Stomach (tissue), 9 donors: ENCODE data around the gene C1QTNF6. TPM values are rescaled to one million over a fixed set of nuclear protein-coding genes. Genes with fewer than 3 reads are reported as not detected.

Experiments used
- DNase-seq, 2 donors: peaks; one replicate each; pipeline versions ENCODE4 v3.0.0 to v3.0.0-alpha.2; 2013 to 2019
- H3K27ac ChIP-seq, 5 donors: fragments of 200-600 bp in 4 of 5; sonication (generic) in 4 of 5; one replicate each; pipeline ENCODE4 v1.5.1; 2013 to 2019; ENCODE audit warnings: mild to moderate bottlenecking in 1 of 5, moderate library complexity in 1 of 5
- H3K27me3 ChIP-seq, 3 donors: fragments of 200-600 bp; sonication (generic); one replicate each; pipeline ENCODE4 v1.5.1; 2017 to 2019; ENCODE audit warnings: mixed run types in 1 of 3
- H3K36me3 ChIP-seq, 4 donors: fragments of 200-600 bp; sonication (generic); 1 replicate in 3 of 4; 2 replicates in 1 of 4; pipeline ENCODE4 v1.5.1; 2016 to 2019
- H3K4me1 ChIP-seq, 4 donors: fragments of 200-600 bp; sonication (generic); one replicate each; pipeline ENCODE4 v1.5.1; 2016 to 2019
- H3K4me3 ChIP-seq, 4 donors: fragments of 200-600 bp; sonication (generic) in 3 of 4; one replicate each; pipeline ENCODE4 v1.5.1; 2016 to 2019; ENCODE audit warnings: mild to moderate bottlenecking in 1 of 4
- H3K9me3 ChIP-seq, 4 donors: fragments of 200-600 bp; sonication (generic); one replicate each; pipeline ENCODE4 v1.5.1; 2016 to 2019
- EP300 ChIP-seq: sonication (generic); formaldehyde crosslinking; IDR thresholded peaks from one replicate; pipeline ENCODE4 v1.6.1; 2017; ENCODE audit warnings: antibody characterized with exemption
- POLR2A ChIP-seq, 4 donors: fragments of 450-650 bp; IDR thresholded peaks; one replicate each; pipeline ENCODE4 v1.6.1; 2016; ENCODE audit warnings: antibody characterized with exemption in 4 of 4, control low read depth in 2 of 4, mild to moderate bottlenecking in 1 of 4, moderate library complexity in 1 of 4
- POLR2AphosphoS5 ChIP-seq, 3 donors: sonication (generic); formaldehyde crosslinking; IDR thresholded peaks; one replicate each; pipeline ENCODE4 v1.6.1; 2016; ENCODE audit warnings: antibody characterized with exemption in 3 of 3
- WGBS, 5 donors: extraction: QIAGEN DNeasy Blood & Tissue Kit in 3 of 5; methylation state at CpG; one replicate each; pipeline versions ENCODE4 v1.1.5 to v1.1.7; 2013 to 2018; 5-methylcytosine and 5-hydroxymethylcytosine counted together
- intact Hi-C: fragments of 100-400 bp; cut with DNase I; formaldehyde crosslinking; loops from one replicate; pipeline ENCODE4 v1.15.1; 2023; ENCODE audit warnings: low total_unique reads
- polyA plus RNA-seq, 3 donors: library from polyadenylated mRNA; stranded (reverse); fragments of 200-250 nt; gene quantifications; one replicate each; pipeline ENCODE4 v1.2.3, GENCODE V29; 2013
- total RNA-seq, 5 donors: library from RNA; depleted of rRNA; stranded (reverse); fragments of >200 nt; gene quantifications; one replicate each; pipeline versions ENCODE4 v1.1.0 to v1.2.3, GENCODE V29; 2014 to 2016
- TF ChIP-seq, protein P1 (sequence below), 7 experiments: fragments of 450-650 bp in 4 of 7; fragments of 200-600 bp in 3 of 7; sonication (generic) in 3 of 7; IDR thresholded peaks; one replicate each; pipeline ENCODE4 v1.5.1; 2016 to 2019; ENCODE audit warnings: antibody characterized with exemption in 7 of 7, control low read depth in 2 of 7, mild to moderate bottlenecking in 1 of 7
- donor health status: healthy with polysubstance abuse.
- donor health status: Bipolar disorder and iron deficiency.
- donor health status: healthy.

Gene C1QTNF6
- total and polyA plus RNA-seq, 8 donors, result 0.45 to 10.4 (median 4.0) TPM; not detected in 1

DNA sequence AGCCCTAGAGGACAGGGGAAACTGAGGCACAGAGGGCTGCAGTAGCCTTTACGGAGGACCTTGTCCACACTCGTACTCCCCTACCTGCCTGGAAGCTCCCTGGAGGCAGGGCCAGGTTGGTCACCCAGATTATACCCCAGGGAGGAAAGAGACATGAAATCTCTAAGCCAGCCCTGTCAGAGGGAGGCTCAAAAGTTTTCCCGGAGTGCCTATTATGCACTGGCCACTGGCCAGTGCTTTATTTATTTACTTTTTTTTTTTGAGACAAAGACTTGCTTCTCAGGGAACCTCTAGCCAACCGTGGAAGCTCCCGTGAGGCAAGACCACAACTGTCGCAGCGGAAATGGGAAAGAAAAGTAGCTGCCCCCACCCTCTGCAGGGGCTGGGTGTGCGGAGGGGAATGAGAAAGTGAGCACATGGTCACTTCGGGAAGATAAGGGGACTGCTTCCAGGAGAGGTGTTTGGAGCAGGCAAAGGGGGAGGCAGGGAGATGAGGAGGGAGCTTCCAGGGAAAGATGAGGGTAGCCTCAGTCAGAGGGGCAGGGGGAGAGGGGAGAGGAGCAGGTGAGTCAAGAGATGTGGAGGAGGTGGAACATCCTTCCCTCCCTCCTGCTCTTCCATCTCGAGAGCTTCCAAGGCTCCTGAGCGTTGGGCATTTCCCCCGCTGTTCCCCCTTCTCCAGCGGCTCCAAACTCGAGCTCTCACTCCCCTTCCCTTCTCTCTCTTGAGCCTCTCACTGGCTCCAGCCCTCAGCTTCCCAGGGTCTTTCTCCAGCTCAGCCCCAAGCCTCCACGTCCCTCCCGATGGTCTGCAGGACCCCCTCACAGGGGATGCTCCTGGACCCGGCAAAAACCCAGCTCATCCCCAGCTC, 42.6 kb downstream of the C1QTNF6 start:
- Histone ChIP-seq H3K4me3 (no peak overlapping the region), H3K36me3 (no peaks in the 10 kb centered on the region), H3K27ac (no peak overlapping the region), H3K27me3 (peaks cover 0 to 57% (median 4%) of the 10 kb centered on the region in 3 donors), H3K4me1 (peaks cover 0 to 10% (median 4%) of the 10 kb centered on the region in 4 donors), H3K9me3 (no peaks in the 10 kb centered on the region)
- TF ChIP-seq POLR2AphosphoS5 (IDR thresholded peaks at IDR 0.05), result no peak
- no peak for TF ChIP-seq EP300
- TF ChIP-seq, protein P1, sequence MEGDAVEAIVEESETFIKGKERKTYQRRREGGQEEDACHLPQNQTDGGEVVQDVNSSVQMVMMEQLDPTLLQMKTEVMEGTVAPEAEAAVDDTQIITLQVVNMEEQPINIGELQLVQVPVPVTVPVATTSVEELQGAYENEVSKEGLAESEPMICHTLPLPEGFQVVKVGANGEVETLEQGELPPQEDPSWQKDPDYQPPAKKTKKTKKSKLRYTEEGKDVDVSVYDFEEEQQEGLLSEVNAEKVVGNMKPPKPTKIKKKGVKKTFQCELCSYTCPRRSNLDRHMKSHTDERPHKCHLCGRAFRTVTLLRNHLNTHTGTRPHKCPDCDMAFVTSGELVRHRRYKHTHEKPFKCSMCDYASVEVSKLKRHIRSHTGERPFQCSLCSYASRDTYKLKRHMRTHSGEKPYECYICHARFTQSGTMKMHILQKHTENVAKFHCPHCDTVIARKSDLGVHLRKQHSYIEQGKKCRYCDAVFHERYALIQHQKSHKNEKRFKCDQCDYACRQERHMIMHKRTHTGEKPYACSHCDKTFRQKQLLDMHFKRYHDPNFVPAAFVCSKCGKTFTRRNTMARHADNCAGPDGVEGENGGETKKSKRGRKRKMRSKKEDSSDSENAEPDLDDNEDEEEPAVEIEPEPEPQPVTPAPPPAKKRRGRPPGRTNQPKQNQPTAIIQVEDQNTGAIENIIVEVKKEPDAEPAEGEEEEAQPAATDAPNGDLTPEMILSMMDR (IDR thresholded peaks at IDR 0.05), result no peak
- no peak for TF ChIP-seq POLR2A (IDR thresholded peaks at IDR 0.05)
- peak in 1 of 2 donors; percentile 31 for DNase-seq
- intact Hi-C loops, result no loop called here
- 26 to 32% (median 30%) methylated on average over 17 of the region's 17 CpGs for WGBS, 5 donors

DNA sequence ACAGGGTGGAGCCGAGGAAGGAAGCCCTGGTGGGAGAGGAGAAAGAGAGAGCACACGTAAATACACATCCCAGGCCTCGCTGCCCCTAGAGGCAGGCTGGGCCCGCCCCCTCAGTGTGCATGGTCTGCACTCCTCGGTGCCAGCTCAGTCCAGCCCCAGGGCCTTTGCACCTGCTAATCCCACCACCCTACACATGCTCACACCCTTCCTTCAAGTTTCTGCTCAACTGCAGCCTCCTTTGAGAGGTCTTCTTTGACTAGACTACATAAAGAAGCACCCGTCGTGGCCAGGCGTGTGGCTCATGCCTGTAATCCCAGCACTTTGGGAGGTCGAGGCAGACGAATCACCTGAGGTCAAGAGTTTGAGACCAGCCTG, 43.9 kb downstream of the C1QTNF6 start:
- TF ChIP-seq, protein P1 (IDR thresholded peaks at IDR 0.05), result no peak
- TF ChIP-seq POLR2AphosphoS5 (IDR thresholded peaks at IDR 0.05) (no peak), EP300 (no peak), POLR2A (IDR thresholded peaks at IDR 0.05) (no peak)
- 81 to 90% (median 87%) methylated on average over 10 of the region's 10 CpGs for WGBS, 5 donors
- H3K36me3 ChIP-seq, result no peaks in the 10 kb centered on the region
- intact Hi-C loops, result no loop called here
- peaks cover 0 to 51% (median 4%) of the 10 kb centered on the region in 3 donors for H3K27me3 ChIP-seq
- no peak overlapping the region for H3K4me3 ChIP-seq
- no peak for DNase-seq
- no peaks in the 10 kb centered on the region for H3K9me3 ChIP-seq
- H3K27ac ChIP-seq, result no peak overlapping the region
- peaks cover 0 to 10% (median 4%) of the 10 kb centered on the region in 4 donors for H3K4me1 ChIP-seq

- TF ChIP-seq, protein P1 (IDR thresholded peaks at IDR 0.05), result no peak
- no peak for TF ChIP-seq POLR2AphosphoS5 (IDR thresholded peaks at IDR 0.05)
- TF ChIP-seq EP300, result no peak
- TF ChIP-seq POLR2A (IDR thresholded peaks at IDR 0.05), result no peak
- 65 to 70% (median 68%) methylated on average over 5 to 6 of the region's 6 CpGs; no CpG with 5 or more reads in 1 of the 5 donors for WGBS, 5 donors
- Histone ChIP-seq H3K36me3 (no peaks in the 10 kb centered on the region), H3K4me3 (no peak overlapping the region), H3K27ac (no peak overlapping the region), H3K27me3 (peaks cover 0 to 39% (median 0%) of the 10 kb centered on the region in 3 donors), H3K4me1 (peaks cover 0 to 10% (median 4%) of the 10 kb centered on the region in 4 donors), H3K9me3 (no peaks in the 10 kb centered on the region)
- intact Hi-C loops, result no loop called here
- DNase-seq, result no peak
Measured at GRCh38 chr22:37141971-37142370, 46.1 kb downstream of the C1QTNF6 start.

DNA sequence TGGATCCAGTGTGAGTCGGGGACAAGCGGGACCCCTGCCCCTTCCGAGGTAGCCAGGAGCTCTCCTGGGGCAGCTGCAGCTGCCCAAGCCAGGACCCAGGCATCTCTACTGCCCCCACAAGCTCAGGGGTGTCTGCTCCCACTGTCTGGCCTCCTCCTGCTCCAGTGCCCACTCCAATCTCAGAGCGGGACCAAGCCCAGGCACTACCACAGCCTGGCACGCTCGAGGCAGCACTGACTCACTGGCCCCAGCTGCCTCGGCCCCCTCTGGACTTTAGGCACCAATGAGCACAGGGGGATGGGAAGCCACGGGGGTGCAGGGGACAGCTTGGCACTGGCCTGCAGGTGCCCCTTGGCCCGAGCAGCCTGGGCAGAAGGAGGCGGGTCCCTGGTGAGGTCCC, 46.6 kb downstream of the C1QTNF6 start:
- H3K4me1 ChIP-seq, result peaks cover 0 to 10% (median 4%) of the 10 kb centered on the region in 4 donors
- 84 to 88% (median 86%) methylated on average over 10 of the region's 10 CpGs; no CpG with 5 or more reads in 1 of the 5 donors for whole genome bisulfite sequencing, 5 donors
- no peaks in the 10 kb centered on the region for H3K36me3 ChIP-seq
- no peak overlapping the region for H3K27ac ChIP-seq
- no peak for TF ChIP-seq POLR2A (IDR thresholded peaks at IDR 0.05)
- no peak for TF ChIP-seq POLR2AphosphoS5 (IDR thresholded peaks at IDR 0.05)
- TF ChIP-seq EP300, result no peak
- TF ChIP-seq, protein P1 (IDR thresholded peaks at IDR 0.05), result no peak
- no peak for DNase-seq
- intact Hi-C loops, result no loop called here
- no peak overlapping the region for H3K4me3 ChIP-seq
- peaks cover 0 to 35% (median 0%) of the 10 kb centered on the region in 3 donors for H3K27me3 ChIP-seq
- H3K9me3 ChIP-seq, result no peaks in the 10 kb centered on the region
